Measurements from ENCODE around the gene GUCY1B1. TPM values are rescaled to one million over a fixed set of nuclear protein-coding genes. Genes with fewer than 3 reads are reported as not detected.

The GUCY1B1 gene
- total RNA-seq, 4 donors from 2014 or later = 5.8 to 35.5 (median 8.3) TPM

DNA sequence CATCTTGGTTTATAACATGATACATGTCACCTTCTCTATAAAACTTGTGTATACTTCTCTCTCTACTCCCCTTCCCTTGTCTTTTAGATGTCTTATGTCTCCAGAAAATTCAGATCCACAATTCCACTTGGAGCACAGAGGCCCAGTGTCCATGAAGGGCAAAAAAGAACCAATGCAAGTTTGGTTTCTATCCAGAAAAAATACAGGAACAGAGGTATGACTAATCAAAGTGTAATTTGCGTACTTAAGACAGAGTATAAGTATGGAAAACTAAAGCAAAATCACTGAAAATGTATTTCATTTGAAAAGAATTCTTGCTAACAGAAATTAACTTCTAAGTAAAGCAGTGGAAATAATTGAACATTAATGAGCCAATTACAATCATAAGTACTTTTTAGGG is 46.2 kb downstream of the GUCY1B1 start:
- ATAC-seq (ENCODE audit: low FRiP score) = no peak
- DNase-seq (ENCODE audit: low spot score) = no peak
- TF ChIP-seq CTCF (IDR thresholded peaks at IDR 0.05) = no peak

DNA sequence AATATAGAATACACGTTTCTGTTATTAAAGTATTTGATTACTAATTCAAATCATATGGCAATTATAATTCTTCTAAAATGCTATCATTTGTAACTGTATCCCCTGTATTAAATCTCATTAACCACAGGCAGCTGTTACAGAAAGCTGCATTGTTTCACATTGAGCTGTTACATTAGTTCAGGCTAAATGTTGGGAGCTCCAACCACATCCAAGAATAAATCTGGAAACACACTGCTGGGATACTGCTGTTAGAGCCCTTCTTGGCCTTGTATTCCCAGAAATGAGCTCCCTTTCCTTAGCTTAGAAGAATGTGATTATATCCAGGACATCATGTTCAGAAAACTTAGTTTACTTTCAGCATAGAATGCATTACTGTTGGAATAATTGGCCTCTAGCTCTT is 48.2 kb downstream of the GUCY1B1 start:
- TF ChIP-seq CTCF (IDR thresholded peaks at IDR 0.05) = no peak
- ATAC-seq (ENCODE audit: low FRiP score) (no peak), DNase-seq (ENCODE audit: low spot score) (no peak)

- DNase-seq (ENCODE audit: low spot score) = no peak
- ATAC-seq (ENCODE audit: low FRiP score) = peak; percentile 83
Observed at GRCh38 chr4:155809835-155810234, 51.0 kb downstream of the GUCY1B1 start.

DNA sequence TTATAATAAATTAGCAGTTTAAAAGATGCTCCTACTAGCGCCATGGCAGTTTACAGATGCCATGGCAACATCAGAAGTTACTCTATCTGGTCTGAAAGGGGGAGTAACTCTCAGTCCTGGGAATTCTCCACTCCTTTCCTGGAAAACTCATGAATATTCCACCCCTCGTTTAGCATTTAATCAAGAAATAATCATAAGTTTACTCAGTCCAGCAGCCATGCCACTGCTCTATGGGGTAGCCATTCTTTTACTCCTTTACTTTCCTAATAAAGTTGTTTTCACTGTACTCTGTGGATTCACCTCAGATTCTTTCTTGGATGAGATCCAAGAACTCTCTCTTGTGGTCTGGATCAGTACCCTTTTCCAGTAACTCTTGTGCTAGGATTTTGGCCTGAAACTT is 52.3 kb downstream of the GUCY1B1 start:
- DNase-seq (ENCODE audit: low spot score) (no peak), ATAC-seq (ENCODE audit: low FRiP score) (no peak)
- TF ChIP-seq CTCF (IDR thresholded peaks at IDR 0.05) = no peak

More at GRCh38 chr4:155809835-155810234, 51.0 kb downstream of the GUCY1B1 start:
- TF ChIP-seq CTCF (IDR thresholded peaks at IDR 0.05) = no peak

DNA sequence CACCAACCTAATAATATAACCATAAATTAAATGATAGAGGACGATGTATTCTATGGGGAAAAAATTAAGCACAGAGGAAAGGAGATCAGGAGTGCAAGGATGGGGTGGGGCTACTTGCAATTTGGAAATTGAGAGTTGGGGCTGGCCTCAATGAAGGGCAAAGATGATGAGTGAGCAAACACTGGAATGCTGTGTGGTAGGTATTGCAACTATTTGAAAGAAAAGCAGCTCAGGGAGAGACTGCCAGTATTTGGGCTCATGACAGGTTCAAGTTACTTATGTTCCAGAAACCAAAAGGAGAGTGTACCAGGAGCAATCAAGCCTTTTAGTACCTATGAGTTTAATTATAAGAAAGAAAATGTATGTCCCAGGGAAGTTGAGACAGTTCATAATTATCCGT is 59.8 kb downstream of the GUCY1B1 start:
- no peak for TF ChIP-seq CTCF (IDR thresholded peaks at IDR 0.05)
- DNase-seq (ENCODE audit: low spot score) (no peak), ATAC-seq (ENCODE audit: low FRiP score) (no peak)

DNA sequence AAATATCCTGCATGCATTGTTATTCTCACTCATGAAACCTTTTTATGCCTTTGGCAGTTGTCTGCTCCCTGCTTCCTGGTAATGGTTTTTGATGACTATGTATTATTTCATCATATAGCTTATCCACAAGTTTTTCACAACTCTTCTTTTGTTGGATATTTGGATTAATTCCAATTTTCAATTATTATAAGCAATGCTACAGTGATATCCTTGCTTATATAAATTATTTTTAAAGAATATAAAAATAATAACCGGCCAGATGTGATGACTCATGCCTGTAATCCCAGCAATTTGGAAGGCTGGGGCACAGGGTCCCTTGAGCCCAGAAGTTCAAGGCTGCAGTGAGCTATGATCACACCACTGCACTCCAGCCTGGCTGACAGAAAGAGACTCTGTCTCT is 60.2 kb downstream of the GUCY1B1 start:
- no peak for TF ChIP-seq CTCF (IDR thresholded peaks at IDR 0.05)
- DNase-seq (ENCODE audit: low spot score) (no peak), ATAC-seq (ENCODE audit: low FRiP score) (no peak)

DNA sequence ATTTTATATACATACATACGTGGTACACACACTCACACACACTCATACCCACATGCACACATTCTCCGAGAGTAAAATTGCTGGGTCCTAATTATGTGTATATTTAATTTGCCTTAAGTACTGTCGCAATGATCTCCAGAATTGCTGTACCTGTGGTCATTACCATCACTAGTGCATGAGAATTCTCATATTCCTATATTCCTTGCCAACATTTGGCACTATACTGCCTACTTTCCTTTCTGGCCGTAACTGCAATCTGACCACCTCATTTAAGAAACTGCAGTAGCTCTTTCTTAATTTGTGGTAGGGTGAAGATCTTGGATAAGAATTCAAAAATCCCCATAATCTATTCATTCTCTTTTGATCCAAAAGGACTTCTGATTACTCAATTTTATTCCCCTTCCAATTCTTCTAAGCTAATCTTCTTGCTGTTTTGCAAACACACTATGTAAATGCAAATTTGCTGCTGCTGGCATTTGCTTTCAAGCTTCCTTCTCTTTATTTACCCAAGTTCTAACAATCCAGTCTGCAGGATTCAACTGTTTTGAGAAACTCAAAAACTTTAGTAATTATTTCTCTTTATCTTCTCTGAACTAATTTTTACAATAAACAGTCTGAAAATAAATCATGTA is 62.2 kb downstream of the GUCY1B1 start:
- ATAC-seq (ENCODE audit: low FRiP score) = no peak

More for the DNA sequence above, 62.2 kb downstream of the GUCY1B1 start:
- no peak for TF ChIP-seq CTCF (IDR thresholded peaks at IDR 0.05)
- DNase-seq (ENCODE audit: low spot score) = no peak
